Measurements from ENCODE around the gene LRRC8A. TPM values are rescaled to one million over a fixed set of nuclear protein-coding genes. Genes with fewer than 3 reads are reported as not detected.
"Not testable (repeated sequence)": the region's sequence is repeated elsewhere in the genome, so short reads cannot be mapped to it uniquely, and the experiment has no call there.

LRRC8A gene
- total RNA-seq, 2 donors from 2014 or later, result 54.6 to 58.7 TPM

DNA sequence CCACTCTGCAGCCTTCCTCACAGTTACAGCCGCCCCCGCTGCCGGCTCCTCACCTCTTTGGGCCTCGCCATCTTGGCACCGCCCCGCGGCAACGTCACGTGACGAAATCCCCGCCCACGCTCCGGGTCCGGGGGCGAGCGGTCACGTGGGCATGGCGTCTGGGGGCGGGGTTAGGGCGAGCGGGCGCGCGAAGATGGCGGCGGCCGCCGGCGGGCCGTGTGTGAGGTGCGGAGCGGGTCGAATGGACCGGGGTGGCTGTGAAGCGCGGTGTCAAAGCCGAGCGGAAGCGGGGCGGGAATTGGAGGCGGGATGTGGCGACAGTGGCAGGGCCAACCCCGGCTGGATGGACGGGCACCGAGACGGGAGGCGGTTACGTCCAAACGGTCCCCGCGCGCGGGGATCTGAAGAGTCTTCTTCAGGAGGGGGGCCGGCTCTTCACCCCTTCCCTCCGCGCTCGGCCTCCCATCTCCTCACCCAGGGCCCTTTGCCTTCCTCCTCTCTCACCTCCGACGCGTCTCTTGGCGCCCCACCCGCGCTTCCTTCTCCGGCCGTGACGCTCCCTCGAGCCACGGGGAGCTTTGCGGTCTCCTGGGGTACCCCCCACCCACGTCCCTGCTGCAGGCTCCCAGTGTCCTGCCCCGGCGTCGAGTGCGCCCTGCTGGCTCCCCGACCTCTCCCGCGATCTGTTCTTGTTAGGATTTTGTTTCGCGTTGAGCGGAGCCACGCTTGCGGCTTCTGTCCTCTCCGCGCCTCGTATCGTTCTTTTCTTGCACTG is 65.8 kb downstream of the LRRC8A start, which contains the start of the genes DOLK and NUP188:
TSS of gene DOLK (minus strand) at position 77 of the 775 bp plus-strand sequence. CDS start 300 bp downstream, outside the sequence.
TSS of gene NUP188 (plus strand) at position 173 of the 775 bp plus-strand sequence. CDS start at position 194, 21 bp downstream.
- H3K36me3 ChIP-seq (ENCODE audit: control insufficient read depth, insufficient read depth, low read length), result peaks cover 29% of the 10 kb centered on the region
- Mint-ChIP-seq H3K27me3 (ENCODE audit: insufficient read depth) (no peaks in the 10 kb centered on the region), H3K36me3 (ENCODE audit: low read depth) (peaks cover 23% of the 10 kb centered on the region), H3K4me1 (peaks cover 12% of the 10 kb centered on the region), H3K4me3 (peak within 1 kb of the TSS; percentile 89), H3K9me3 (no peaks in the 10 kb centered on the region), H3K27ac (peak within 1 kb of the TSS; percentile 98)
- peak; percentile 99 for DNase-seq
- peak within 1 kb of the TSS; percentile 92 for H3K9ac ChIP-seq (ENCODE audit: extremely low read depth, low read length, poor library complexity, severe bottlenecking)
- TF ChIP-seq, protein P1, sequence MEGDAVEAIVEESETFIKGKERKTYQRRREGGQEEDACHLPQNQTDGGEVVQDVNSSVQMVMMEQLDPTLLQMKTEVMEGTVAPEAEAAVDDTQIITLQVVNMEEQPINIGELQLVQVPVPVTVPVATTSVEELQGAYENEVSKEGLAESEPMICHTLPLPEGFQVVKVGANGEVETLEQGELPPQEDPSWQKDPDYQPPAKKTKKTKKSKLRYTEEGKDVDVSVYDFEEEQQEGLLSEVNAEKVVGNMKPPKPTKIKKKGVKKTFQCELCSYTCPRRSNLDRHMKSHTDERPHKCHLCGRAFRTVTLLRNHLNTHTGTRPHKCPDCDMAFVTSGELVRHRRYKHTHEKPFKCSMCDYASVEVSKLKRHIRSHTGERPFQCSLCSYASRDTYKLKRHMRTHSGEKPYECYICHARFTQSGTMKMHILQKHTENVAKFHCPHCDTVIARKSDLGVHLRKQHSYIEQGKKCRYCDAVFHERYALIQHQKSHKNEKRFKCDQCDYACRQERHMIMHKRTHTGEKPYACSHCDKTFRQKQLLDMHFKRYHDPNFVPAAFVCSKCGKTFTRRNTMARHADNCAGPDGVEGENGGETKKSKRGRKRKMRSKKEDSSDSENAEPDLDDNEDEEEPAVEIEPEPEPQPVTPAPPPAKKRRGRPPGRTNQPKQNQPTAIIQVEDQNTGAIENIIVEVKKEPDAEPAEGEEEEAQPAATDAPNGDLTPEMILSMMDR (conservative IDR thresholded peaks at IDR 0.05), result no peak
- H3K9me3 ChIP-seq (ENCODE audit: control insufficient read depth, low read length), result no peaks in the 10 kb centered on the region
- 0 to 1% methylated on average over 34 to 86 of the region's 86 CpGs for WGBS, 2 experiments (ENCODE audit: insufficient coverage in 1 of 2, insufficient read length in 1 of 2)
- peak within 1 kb of the TSS; percentile 55 for H3K27ac ChIP-seq (ENCODE audit: low read depth, low read length)
- H3K4me1 ChIP-seq (ENCODE audit: control insufficient read depth, insufficient read depth, low read length), result peaks cover 3% of the 10 kb centered on the region
- peak within 1 kb of the TSS; percentile 95 for H3K4me3 ChIP-seq (ENCODE audit: low read length)
- H3K27me3 ChIP-seq (ENCODE audit: control insufficient read depth, insufficient read depth, low read length, poor library complexity, severe bottlenecking), result no peaks in the 10 kb centered on the region

DNA sequence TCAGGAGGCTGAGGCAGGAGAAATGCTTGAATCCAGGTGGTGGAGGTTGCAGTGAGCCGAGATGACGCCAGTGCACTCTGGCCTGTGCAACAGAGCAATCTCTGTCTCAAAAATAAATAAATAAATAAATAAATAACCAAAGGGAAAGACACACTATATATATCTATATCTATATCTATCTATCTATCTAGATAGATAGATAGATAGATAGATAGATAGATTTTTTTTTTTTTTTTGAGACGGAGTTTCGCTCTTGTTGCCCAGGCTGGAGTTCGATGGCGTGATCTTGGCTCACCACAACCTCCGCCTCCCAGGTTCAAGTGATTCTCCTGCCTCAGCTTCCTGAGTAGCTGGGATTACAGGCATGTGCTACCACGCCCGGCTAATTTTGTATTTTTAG is 79.5 kb downstream of the LRRC8A start:
- not testable (repeated sequence) for H3K4me3 Mint-ChIP-seq; H3K9ac ChIP-seq (ENCODE audit: extremely low read depth, low read length, poor library complexity, severe bottlenecking); H3K27ac ChIP-seq (ENCODE audit: low read depth, low read length); DNase-seq; H3K27me3 ChIP-seq (ENCODE audit: control insufficient read depth, insufficient read depth, low read length, poor library complexity, severe bottlenecking); H3K9me3 Mint-ChIP-seq; H3K9me3 ChIP-seq (ENCODE audit: control insufficient read depth, low read length); H3K4me1 ChIP-seq (ENCODE audit: control insufficient read depth, insufficient read depth, low read length); H3K4me3 ChIP-seq (ENCODE audit: low read length); H3K4me1 Mint-ChIP-seq; H3K27ac Mint-ChIP-seq; H3K27me3 Mint-ChIP-seq (ENCODE audit: insufficient read depth)
- 87 to 100% methylated on average over 5 to 9 of the region's 9 CpGs for WGBS, 2 experiments (ENCODE audit: insufficient coverage in 1 of 2, insufficient read length in 1 of 2)
- peaks cover 71% of the 10 kb centered on the region for H3K36me3 ChIP-seq (ENCODE audit: control insufficient read depth, insufficient read depth, low read length)
- H3K36me3 Mint-ChIP-seq (ENCODE audit: low read depth), result peaks cover 53% of the 10 kb centered on the region

Other genes with a start within 250 kb of the LRRC8A start
- 100 to 1,000 TPM in 1 of 2 donors, 10 to 100 TPM in 1; 87.8 to 119 TPM for gene DYNC2I2, start 225.3 kb upstream of the LRRC8A start, total RNA-seq
- gene SET, start 192.9 kb upstream of the LRRC8A start, total RNA-seq, result 100 to 1,000 TPM; 762 to 795 TPM
- gene PKN3, start 179.6 kb upstream of the LRRC8A start, total RNA-seq, result 10 to 100 TPM; 26.0 to 27.2 TPM
- 10 to 100 TPM; 50.5 to 59.6 TPM for gene ZDHHC12, start 158.0 kb upstream of the LRRC8A start, total RNA-seq
- gene ZER1, start 110.2 kb upstream of the LRRC8A start, total RNA-seq, result 10 to 100 TPM; 33.0 to 33.8 TPM
- gene TBC1D13, start 94.9 kb upstream of the LRRC8A start, total RNA-seq, result 10 to 100 TPM; 30.2 to 34.3 TPM
- 10 to 100 TPM; 15.5 to 15.7 TPM for gene ENDOG, start 63.6 kb upstream of the LRRC8A start, total RNA-seq
- 10 to 100 TPM; 66.9 to 86.5 TPM for gene SPOUT1, start 52.3 kb upstream of the LRRC8A start, total RNA-seq
- 10 to 100 TPM; 13.6 to 25.3 TPM for gene KYAT1, start 183 bp upstream of the LRRC8A start, total RNA-seq
- gene PHYHD1, start 38.8 kb downstream of the LRRC8A start, total RNA-seq, result 10 to 100 TPM; 15.2 to 18.0 TPM
- gene DOLK, start 65.5 kb downstream of the LRRC8A start, total RNA-seq, result 10 to 100 TPM; 18.0 to 19.8 TPM
- 10 to 100 TPM; 89.8 to 94.8 TPM for gene NUP188, start 65.6 kb downstream of the LRRC8A start, total RNA-seq
- gene SH3GLB2, start 146.2 kb downstream of the LRRC8A start, total RNA-seq, result 10 to 100 TPM; 86.9 to 98.1 TPM
- 10 to 100 TPM; 41.4 to 41.5 TPM for gene MIGA2, start 154.5 kb downstream of the LRRC8A start, total RNA-seq
- gene DOLPP1, start 199.0 kb downstream of the LRRC8A start, total RNA-seq, result 10 to 100 TPM; 30.1 to 30.4 TPM
- gene CRAT, start 228.7 kb downstream of the LRRC8A start, total RNA-seq, result 10 to 100 TPM; 17.2 to 17.5 TPM
- 100 to 1,000 TPM; 134 to 139 TPM for gene PTPA, start 229.3 kb downstream of the LRRC8A start, total RNA-seq